NT2/D1 (cell line): ENCODE measurements around the gene ABLIM1.

Source experiments
- DNase-seq: peaks from one replicate; pipeline ENCODE4 v3.0.0-alpha.2; 2011; ENCODE audit warnings: low read depth, low spot score
- H3K27me3 ChIP-seq: 2 replicates; pipeline ENCODE4 v1.6.0; 2011; ENCODE audit warnings: mild to moderate bottlenecking; ENCODE audit not compliant: insufficient read length, insufficient read depth
- H3K36me3 ChIP-seq: 2 replicates; pipeline ENCODE4 v1.6.1; 2011; ENCODE audit warnings: mild to moderate bottlenecking, low read length, mixed read lengths; ENCODE audit not compliant: insufficient read depth, insufficient read length
- H3K4me1 ChIP-seq: 2 replicates; pipeline ENCODE4 v1.5.1; 2011; ENCODE audit not compliant: insufficient read depth, insufficient read length
- H3K4me3 ChIP-seq: 2 replicates; pipeline ENCODE4 v1.5.1; 2011; ENCODE audit warnings: low read depth; ENCODE audit not compliant: insufficient read length
- H3K9ac ChIP-seq: 2 replicates; pipeline ENCODE4 v1.6.0; 2011; ENCODE audit warnings: low read depth; ENCODE audit not compliant: insufficient read length
- H3K9me3 ChIP-seq: 2 replicates; pipeline ENCODE4 v1.5.1; 2011; ENCODE audit warnings: mild to moderate bottlenecking, low read length; ENCODE audit not compliant: insufficient read depth
- SUZ12 ChIP-seq: IDR thresholded peaks from 2 replicates; pipeline ENCODE4 v1.6.1; 2011; ENCODE audit not compliant: insufficient read length, insufficient read depth; ENCODE audit errors: extremely low read depth
- YY1 ChIP-seq: IDR thresholded peaks from 2 replicates; pipeline ENCODE4 v1.6.1; 2011; ENCODE audit not compliant: insufficient read length, insufficient read depth
- ZNF274 ChIP-seq: IDR thresholded peaks from 2 replicates; pipeline ENCODE4 v1.6.1; 2011; ENCODE audit warnings: mild to moderate bottlenecking, low read depth, low read length

The ABLIM1 gene

GRCh38 chr10:114680543-114681117, 22.6 kb upstream of the ABLIM1 start:
- DNase-seq, result no peak
- H3K36me3 ChIP-seq, result no peaks in the 10 kb centered on the region
- H3K4me1 ChIP-seq, result peaks cover 4% of the 10 kb centered on the region
- no peak for TF ChIP-seq SUZ12
- TF ChIP-seq YY1, result no peak
- no peak for TF ChIP-seq ZNF274
- no peak overlapping the region for H3K9ac ChIP-seq
- H3K4me3 ChIP-seq, result no peak overlapping the region
- no peaks in the 10 kb centered on the region for H3K9me3 ChIP-seq
- H3K27me3 ChIP-seq, result no peaks in the 10 kb centered on the region

DNA sequence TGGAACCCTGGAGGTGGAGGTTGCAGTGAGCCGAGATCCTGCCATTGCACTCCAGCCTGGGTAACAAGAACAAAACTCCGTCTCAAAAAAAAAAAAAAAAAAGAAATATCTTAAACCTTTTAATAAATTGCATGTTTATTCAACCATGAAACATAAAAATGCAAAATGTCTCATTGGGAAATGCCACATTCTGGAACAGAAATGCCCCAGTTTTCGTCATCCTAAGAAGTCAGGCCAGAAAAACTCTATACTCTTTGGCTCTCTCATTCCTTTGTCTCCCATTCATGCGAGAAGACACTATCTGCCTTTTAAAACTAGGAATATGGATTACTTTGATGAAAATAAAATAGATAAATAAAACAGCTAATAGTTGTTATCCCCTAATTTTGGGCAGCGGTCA, 21.5 kb upstream of the ABLIM1 start:
- H3K9me3 ChIP-seq, result no peaks in the 10 kb centered on the region
- H3K27me3 ChIP-seq, result no peaks in the 10 kb centered on the region
- DNase-seq, result no peak
- no peak overlapping the region for H3K9ac ChIP-seq
- no peaks in the 10 kb centered on the region for H3K36me3 ChIP-seq
- TF ChIP-seq SUZ12 (no peak), YY1 (no peak), ZNF274 (no peak)
- H3K4me1 ChIP-seq, result peaks cover 4% of the 10 kb centered on the region
- no peak overlapping the region for H3K4me3 ChIP-seq

DNA sequence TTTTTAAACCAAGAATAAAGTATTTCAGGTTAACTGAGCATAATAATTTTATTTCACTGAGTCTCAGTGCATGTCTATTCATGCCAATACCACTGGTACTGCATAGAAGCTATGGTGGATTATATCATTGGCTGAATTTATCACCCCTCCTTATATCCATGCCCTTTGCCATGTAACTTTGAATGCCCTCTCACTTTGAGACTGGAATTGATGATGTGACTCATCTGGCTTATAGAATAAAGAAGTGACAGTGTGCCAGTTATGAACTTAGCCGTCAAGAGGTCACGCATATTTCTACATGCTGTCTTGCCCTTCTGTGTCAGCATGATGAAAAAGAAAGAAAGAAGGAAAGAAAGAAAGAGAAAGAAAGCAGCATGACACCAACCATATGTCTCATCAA, 20.7 kb upstream of the ABLIM1 start:
- Histone ChIP-seq H3K27me3 (no peaks in the 10 kb centered on the region), H3K9ac (no peak overlapping the region), H3K36me3 (no peaks in the 10 kb centered on the region), H3K9me3 (no peaks in the 10 kb centered on the region), H3K4me1 (peaks cover 4% of the 10 kb centered on the region), H3K4me3 (no peak overlapping the region)
- DNase-seq, result no peak
- TF ChIP-seq SUZ12 (no peak), ZNF274 (no peak), YY1 (no peak)

DNA sequence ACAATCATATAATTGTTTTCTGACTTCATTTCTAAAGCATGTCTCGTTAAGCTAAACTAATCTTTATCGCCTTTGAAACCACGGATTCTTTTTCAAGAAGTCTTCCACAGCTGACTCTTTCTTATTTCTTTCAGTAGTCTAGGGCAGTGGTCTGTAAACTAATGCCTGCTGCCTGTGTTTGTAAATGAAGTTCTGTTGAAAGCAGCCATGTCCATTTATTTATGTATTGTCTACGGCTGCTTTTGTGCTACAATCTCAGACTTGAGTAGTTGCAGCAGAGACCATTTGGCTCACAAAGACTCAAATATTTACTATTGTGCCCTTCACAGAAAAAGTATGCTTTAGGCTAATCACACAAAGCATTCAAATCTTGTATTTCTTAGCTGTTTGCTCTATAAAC, 20.3 kb upstream of the ABLIM1 start:
- Histone ChIP-seq H3K9ac (no peak overlapping the region), H3K9me3 (no peaks in the 10 kb centered on the region), H3K4me1 (peaks cover 4% of the 10 kb centered on the region), H3K36me3 (no peaks in the 10 kb centered on the region), H3K27me3 (no peaks in the 10 kb centered on the region), H3K4me3 (no peak overlapping the region)
- no peak for DNase-seq
- TF ChIP-seq YY1, result no peak
- no peak for TF ChIP-seq ZNF274
- no peak for TF ChIP-seq SUZ12

DNA sequence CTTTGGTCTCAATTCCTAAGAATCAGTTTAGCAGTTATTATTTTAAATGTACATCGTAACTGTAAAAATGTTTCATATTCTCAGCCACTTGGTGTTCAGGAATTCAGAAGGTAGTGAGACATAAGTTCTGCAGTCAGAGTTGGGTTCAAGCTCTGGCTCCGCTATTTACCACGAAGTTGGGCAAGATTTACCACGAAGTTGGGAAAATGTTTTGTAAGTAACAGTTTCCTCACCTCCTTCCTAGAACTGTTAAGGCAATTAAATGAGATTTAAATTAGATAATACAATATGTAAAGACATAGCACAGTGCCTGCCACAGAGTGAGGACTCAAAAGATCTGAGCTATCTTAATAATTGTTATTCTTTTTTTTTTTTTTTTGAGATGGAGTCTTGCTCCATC, 16.3 kb upstream of the ABLIM1 start:
- no peaks in the 10 kb centered on the region for H3K27me3 ChIP-seq
- DNase-seq, result no peak
- no peak for TF ChIP-seq ZNF274
- no peaks in the 10 kb centered on the region for H3K9me3 ChIP-seq
- no peak overlapping the region for H3K9ac ChIP-seq
- no peaks in the 10 kb centered on the region for H3K4me1 ChIP-seq
- no peak overlapping the region for H3K4me3 ChIP-seq
- no peaks in the 10 kb centered on the region for H3K36me3 ChIP-seq

DNA sequence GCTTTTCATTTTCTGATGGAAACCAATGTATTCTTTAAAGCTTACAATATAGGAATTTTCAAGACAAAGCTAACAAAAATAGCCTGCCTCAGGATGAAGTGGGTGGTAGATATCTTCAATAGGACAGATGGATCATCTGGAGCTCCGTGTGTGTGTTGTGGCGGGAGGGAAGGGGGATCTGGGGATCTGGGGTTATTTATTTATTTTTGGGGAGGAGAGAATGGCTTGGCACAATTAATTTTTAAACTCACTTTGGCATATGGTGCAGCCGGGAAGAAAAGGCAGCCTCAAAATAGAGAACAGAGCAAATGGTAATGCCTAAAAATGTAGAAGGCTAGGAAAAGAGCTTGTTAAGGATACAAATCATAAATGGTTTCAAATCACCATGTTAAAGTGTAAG, 11.6 kb upstream of the ABLIM1 start:
- TF ChIP-seq ZNF274 (no peak), YY1 (no peak), SUZ12 (no peak)

DNA sequence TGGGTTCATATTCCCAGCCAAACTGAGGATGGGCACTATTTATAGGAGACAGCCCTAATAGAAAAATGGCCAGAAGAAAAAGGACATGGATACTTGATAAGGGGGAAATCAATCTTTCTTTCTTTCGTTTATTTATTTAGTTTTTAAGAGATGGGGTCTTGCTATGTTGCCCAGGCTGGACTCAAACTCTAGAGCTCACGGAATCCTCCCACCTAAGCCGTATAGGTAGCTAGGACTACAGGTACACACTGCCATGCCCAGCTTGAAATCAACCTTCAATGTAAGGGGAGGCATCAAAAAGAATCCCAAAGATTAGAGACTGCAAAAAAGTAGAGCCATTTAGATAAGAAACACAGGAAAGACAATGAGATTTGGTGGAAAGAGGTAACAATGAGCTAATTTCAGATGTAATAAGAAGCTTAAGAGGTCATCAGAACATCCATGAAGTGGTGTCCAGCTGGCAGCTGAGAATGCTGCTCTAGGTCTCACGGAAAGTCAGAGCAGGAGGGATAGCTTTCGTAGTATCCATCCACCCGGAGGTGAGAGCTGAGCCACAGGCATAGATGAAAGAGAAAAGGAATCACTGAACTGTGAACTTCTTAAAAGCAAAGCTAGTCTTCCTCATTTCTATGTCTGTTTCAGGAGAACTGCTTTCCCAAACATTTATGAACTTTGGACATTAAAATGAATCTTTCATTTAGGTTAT, 10.5 kb upstream of the ABLIM1 start:
- TF ChIP-seq ZNF274, result no peak
- TF ChIP-seq YY1, result no peak
- no peak for TF ChIP-seq SUZ12
- no peak for DNase-seq
- H3K4me3 ChIP-seq, result no peak overlapping the region

More for the DNA sequence above, 11.6 kb upstream of the ABLIM1 start:
- DNase-seq, result no peak
- H3K4me1 ChIP-seq, result no peaks in the 10 kb centered on the region
- H3K27me3 ChIP-seq, result no peaks in the 10 kb centered on the region
- H3K4me3 ChIP-seq, result no peak overlapping the region
- no peak overlapping the region for H3K9ac ChIP-seq
- peaks cover 9% of the 10 kb centered on the region for H3K9me3 ChIP-seq
- no peaks in the 10 kb centered on the region for H3K36me3 ChIP-seq

More for the DNA sequence above, 10.5 kb upstream of the ABLIM1 start:
- H3K9me3 ChIP-seq, result peaks cover 9% of the 10 kb centered on the region
- H3K27me3 ChIP-seq, result no peaks in the 10 kb centered on the region
- no peak overlapping the region for H3K9ac ChIP-seq
- no peaks in the 10 kb centered on the region for H3K36me3 ChIP-seq
- no peaks in the 10 kb centered on the region for H3K4me1 ChIP-seq
